HG03558 (cell line): ENCODE measurements around the gene PSKH1.
"Not testable (repeated sequence)": the region's sequence is repeated elsewhere in the genome, so short reads cannot be mapped to it uniquely, and the experiment has no call there.

Experiments used
- ATAC-seq: cut with Tn5 transposase; IDR thresholded peaks from one replicate; pipeline ENCODE4 v1.9.1; 2021; ENCODE audit warnings: moderate number of reproducible peaks; ENCODE audit not compliant: unreplicated experiment; ENCODE audit errors: extremely low read depth

Gene PSKH1

DNA sequence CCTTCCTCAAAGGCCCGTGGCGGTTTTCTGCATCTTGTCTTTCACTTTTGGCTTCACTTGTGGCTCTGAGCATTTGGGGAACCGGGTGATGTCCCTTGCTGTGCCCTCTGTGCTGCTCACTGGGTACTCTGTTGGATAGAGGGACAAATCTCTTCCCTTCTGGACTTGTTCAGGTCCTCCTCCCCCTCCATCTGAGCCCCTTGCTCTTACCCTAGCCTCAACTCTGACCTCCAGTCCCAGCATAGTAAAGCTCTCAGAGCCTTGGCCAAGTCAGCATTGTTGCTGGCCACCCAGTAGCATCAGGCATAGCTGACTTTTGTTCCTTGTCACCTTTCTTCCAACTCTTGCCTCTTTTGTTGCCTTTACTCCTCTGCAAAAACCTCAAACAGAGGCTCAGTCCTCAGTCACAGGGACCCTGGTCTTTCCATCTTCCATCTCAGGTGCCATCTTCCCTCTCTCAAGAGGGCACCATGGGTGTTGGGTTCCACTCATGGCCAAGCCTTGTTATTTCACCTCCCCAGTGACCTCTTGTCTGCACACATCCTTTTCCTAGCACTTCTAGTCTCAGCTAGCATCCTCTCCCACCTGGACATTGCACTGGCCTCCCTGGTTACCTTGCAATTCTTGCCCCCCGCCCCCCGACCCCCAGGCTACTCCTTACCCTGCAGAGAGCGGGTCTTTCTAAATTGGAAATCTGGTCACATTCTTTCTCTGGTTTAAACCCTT, 44.0 kb downstream of the PSKH1 start:
- no peak for ATAC-seq

DNA sequence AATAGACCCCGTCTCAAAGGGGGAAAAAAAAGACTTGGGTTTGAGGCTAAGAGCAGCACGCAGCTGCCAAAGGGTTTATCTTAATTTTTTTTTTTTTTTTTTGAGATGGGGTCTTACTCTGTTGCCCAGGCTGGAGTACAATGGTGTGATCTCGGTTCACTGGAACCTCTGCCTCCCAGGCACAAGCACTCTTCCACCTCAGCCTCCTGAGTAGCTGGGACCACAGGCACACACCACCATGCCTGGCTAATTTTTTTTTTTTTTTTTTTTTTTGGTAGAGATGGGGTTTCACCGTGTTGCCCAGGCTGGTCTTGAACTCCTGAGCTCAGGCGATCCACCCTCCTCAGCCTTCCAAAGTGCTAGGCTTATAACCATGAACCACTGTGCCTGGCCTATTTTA, 44.7 kb downstream of the PSKH1 start:
- ATAC-seq: not testable (repeated sequence)

DNA sequence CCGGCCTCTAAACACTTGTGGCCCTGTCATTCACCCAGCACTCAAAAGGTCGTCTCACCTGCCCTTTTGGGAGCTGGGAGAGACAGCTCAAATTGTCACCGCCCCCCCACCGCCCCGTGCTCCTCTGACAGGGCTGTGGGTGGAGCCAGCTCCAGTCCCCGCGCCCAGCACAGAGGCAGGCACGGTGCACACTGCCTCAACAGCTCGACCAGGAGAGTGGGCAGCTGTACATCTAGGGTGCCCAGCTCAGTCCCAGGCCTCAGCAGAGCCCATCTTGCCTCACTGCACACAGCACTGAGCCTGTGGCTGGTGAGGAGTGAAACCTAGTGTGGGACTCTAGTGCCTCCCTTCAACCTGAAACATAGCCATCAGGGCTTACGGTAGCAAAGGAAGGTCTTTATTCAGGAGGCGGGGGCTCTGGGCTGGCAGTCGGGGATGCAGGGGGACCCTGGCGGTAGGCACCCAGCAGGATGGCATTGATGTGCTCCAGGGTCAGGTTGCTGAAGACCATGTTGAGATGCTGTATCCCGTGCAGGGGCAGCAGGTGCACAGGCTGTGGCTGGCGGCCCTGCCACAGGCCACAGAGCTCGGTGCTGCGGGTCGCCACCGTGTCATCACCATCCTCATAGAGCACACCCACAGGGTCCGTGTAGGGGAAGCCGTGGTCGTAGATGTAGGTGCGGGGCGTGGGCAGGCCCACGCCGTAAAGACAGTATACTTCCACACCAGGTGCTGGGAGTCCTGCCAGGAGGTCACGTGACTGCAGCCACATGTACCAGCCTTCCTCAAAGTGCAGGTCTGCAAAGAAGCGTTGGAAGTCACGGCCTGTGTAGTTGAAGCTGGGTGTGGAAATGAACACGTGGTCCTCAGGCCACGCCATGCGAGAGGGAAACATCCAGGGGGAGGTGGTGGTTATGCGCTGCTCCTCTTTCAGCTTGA, 46.7 kb downstream of the PSKH1 start:
- ATAC-seq: no peak

DNA sequence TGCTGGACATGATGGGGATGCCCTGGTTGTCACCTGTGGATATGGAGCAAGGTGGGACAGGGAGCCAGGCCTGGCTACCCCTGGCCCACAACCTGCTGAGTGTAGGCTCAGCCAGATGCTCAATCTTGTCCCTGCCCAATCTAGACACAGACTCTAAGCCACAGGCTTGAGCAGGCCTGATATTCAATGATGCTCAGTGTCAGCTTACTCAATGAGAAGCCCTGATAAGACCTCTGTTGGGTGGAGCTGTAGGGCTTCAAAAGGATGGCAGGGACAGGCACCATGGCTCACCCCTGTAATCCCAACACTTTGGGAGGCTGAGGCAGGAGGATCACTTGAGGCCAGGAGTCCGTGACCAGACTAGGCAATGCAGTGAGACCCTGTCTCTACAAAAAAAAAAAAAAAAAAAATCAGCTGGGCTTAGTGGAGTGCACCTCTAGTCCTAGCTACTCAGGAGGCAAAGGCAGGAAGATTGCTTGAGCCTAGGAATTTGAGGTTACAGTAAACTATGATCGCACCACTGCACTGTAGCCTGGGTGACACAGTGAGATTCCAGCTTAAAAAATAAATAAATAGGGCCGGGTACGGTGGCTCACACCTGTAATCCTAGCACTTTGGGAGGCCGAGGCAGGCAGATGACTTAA, 47.5 kb downstream of the PSKH1 start:
- no peak for ATAC-seq

DNA sequence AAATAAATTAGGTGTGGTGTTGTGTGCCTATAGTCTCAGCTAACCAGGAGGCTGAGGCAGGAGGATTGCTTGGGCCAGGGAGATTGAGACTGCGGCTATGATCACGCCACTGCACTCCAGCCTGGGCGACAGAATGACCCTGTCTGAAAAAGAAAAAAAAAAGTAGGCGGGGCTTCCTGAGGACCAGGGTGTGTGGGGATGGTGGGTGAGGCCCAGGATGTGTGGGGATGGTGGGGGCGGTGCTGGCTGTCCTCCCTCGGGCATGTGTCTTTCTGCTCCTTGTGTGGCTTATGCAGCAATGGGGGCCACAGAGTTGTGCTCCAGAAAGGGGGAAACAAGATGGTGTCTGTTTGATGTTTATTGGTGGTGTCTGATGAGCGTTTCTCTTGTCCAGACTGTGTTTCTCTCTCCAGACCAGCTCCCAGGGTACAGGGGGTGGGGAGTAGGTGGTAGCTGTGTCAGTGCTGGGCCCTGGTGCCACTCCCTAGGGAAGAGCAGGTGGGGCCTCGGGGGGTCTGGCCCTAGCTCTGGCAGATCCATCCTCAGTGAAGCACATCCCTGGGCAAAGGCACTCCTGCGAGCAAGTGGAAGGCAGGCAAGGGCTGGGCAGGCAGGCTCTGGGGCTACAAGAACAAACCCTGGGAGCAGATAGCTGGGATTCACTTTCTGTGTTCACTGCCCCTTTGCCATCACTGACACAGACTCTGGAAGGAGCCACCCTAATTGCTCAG, 48.6 kb downstream of the PSKH1 start:
- no peak for ATAC-seq

DNA sequence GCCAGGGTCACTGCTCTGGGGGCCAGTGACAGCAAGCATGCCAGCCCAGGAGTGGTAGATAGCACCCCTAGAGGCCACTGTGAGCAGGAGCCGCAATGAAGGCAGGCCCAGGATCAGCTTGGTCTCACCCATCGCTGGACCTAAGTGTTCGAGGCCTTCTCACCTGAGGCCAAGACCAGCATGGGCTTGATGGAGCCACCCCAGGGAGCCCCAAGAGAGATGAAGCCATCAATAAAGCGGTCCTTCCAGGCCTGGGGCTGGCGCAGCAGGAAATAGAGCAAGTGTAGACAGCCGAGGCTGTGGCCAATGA, 49.1 kb downstream of the PSKH1 start:
- no peak for ATAC-seq

DNA sequence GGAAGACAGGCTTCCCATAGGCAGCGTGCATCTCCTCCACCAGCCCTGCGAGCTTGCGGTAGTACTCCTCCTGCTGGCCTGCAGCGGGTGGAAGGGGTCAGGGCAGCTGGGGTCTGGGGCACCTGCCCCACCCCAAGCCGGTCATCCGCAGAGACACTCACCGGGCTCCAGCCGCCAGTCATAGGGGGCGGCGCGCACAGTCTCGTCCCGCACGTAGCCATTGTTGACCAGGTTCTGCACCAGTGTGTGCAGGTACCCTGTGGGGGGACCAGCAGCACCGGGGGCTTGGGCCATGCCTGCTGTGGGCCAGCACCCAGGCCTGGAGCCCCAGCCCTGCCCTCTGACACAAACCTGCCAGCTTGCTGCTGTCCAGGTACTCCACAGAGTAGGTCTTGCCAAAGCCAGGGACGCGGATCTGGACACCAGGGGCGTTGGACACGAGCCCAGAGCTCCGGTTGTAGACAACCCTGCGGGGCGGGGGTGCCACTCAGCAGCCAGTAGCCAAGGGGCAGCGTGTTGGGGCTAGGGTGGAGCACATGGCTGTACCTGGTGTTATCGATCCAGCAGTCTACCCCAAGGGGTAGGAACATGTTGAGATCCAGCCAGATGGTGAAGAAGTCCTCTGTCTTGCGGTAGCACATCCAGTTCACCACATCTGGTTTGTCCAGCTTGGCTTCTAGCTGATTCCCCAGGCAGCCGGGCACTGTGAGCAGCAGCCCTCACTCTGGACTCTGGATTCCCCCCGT, 49.6 kb downstream of the PSKH1 start:
- no peak for ATAC-seq

DNA sequence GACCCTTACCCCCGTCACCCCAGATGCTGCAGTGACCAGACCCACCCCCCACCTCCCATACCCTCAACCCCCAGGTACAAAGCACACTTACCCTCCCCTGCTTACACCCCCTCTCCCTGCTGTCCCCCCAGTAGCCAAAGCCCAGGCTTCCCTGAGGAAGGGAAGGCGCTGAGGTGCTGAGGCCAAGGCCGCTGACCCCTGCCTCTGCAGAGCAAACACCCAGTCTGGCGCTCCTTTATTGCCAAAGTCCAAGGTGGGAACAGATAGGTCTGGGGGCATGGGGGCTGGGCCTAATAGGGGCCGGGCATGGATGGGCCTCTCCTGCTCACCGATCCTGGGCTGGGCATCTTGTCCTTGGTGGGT, 50.2 kb downstream of the PSKH1 start:
- ATAC-seq: no peak

DNA sequence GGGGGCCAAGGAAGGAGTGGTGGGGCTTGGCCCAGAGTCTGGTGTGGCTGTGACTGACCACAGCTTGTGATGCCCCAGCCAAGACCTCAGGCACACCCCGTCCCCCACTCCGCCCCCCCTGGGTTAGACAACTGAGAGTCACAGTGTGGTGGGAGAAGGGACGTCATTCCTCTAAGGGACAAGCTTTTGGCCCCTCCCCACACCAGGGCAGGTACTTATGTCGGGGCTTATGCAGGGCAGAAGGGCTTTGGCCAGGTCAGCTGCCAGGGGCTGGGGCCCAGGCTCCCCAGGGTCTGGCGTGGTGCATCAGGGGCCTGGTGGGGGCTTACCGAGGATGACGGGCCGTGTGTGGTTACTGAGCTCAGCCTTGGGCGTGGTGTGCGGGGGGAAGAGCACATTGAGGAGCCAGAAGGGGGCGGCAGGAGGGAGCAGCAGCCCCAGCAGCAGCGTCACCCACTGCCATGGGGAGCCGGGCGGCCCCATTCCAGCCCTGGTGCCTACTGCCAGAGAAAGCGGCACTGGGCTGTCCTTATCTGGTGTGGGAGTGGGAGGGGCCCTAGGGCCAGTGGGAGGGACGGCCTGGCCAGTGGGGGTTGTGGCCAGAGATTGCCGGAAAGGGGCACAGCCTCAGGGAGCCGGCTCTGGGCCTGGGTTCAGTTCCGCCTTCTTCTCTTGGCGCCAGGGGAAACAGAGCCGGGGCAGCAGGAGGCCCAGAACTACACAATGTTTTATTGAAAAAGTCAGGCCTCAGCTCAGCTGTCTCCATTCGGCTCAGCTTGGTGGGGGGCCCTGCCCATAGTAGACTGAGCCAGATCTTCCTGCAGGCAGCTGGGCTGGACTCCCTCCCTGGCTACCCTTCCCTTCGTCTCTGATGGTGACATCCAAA, 50.8 kb downstream of the PSKH1 start, which contains the start of gene LCAT:
LCAT (minus strand) TSS at position 502 of the 886 bp plus-strand sequence; CDS start at position 483, 19 bp downstream.
- ATAC-seq: no peak

DNA sequence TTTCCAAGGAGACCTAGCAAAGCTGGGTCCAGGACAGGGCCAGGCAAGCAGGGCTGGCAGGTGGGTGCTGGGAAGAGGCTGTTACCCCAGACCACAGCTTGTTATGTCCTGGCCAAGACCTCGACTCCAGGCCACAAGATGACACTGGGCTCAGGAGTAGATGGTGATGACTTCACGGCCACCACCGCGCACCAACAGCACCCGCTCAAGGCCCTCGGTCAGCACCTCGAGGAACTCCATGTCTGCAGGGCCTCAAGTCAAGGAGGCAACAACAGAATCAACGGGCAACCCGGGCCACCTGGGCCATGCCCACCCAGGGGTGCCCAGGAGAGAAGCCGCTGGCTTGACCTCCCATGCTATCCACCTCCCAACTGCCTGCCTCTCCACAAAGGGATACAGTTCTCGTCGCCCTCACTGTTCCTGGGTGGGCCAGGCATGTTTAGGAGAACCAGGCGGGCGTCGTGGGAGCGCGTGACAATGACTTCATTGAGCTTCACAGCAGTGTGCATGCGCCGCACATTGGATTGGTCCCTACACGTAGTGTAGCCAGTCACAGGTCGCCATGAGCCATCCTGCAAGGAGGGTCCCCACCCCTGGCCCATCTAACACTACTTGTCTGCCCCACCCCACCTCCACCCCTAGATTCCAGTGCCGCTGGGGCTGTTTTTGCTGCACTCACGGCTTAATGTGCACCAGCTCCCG, 51.8 kb downstream of the PSKH1 start:
- no peak for ATAC-seq

DNA sequence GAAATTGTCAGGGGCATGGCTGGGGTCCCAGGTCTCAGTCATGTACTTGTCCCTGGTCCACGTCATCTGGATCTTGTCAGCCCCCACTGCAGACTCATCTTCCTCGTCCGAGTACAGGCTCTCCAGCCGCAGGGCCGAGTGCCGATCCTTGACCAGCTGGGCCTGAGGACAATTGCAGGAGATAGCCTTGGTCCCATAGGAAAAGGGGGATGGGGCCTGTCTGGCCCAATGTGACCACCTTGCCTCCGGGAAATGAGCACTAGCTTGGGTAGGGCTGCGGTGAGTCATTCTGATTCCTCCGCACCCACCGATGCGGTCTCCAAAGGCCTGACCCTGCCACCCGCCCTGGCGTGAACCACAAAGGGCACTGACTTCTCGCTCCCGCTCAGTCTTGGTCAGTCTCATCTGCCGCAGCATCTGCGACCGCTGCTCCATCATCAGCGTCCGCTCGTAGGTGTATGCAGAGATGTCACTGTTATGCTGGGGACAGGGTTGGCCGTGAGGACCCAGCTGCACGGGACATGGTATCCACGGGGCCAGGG, 52.4 kb downstream of the PSKH1 start:
- no peak for ATAC-seq

DNA sequence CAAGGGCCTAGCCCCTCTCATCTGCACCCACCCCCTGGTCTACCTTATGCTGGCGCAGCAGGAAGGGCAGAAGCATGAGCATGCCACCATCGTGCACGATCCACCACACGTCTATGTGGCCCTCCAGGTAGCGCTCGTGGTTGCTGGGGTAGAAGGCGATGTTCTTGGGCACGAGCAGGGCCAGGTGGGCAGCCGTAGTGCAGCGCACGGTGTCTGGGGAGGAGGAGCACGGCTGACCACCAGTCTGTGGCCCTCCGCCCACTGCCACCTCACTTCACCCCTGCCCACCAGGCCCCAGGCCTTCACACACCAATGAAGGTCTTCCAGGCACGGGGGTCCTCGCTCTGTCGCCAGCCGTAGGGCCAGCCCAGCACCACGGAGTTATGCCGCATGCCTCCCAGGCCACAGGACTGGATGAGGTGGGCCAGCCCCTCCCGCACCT, 53.1 kb downstream of the PSKH1 start:
- no peak for ATAC-seq

DNA sequence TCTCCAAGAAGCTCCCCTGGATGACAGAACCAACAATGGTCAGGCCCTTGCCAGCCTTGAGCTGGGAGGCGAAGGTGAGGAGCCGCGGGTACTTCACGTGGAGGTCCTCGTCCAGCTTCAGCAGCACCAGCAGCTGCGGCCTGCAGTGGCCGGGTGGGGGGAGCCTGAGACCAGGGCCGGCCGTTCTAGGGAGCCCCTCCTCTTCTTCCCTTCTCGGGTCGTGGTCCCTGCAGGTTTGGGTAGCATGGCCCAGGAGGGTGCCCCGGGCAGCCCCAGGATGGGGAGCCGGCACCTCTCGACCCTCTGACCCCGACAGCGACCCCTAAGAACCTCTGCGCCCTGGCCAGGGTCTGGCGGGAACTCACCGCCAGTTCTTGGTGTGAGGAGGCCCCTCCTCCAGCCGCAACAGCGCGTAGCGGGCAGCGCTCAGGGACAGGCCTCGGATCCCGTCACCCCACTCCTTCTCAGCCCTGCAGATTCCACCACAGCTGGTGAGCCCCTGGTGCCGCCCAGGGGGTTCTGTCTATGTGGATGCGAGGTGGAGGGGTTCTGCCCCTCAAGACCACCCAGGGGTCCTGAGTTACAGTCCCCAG, 54.0 kb downstream of the PSKH1 start:
- no peak for ATAC-seq

DNA sequence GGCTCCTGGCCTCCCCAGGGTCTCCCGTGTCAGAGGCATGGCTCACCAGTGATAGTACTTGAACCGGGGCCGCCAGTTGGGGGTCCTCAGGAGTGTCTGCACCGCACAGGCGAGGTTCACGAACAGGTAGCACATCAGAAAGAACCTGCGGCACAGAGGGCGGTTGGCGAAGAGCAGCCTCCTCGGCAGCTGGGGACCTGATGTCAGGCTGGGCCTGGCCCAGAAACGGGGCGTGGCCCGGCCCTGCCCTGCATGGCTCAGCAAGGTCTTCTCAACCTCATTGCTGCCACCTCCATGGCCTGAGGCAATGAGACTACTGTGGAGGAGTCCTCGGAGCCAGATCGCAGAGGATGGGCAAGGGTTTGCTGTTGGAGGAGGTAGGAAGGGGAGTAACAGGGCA, 55.0 kb downstream of the PSKH1 start:
- ATAC-seq: no peak

DNA sequence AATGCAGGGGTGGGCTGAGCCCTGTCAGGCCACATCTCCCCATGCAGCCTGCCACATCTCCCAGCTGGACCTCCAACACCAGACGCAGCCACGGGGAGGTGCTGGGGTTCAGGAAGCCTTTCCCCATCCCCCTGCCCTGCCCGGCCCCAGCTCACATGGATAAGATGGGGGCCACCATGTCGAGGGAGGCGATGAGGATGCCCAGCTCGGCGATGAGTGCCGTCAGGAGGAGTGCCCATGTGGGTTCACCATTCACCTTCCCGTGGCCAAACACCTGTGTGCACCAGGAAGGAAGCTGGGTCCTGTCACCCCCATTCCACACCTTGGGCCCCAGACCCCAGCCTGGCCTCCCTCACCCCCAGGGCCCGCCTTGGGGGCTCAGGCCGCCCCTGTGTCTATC, 56.6 kb downstream of the PSKH1 start:
- ATAC-seq: no peak

DNA sequence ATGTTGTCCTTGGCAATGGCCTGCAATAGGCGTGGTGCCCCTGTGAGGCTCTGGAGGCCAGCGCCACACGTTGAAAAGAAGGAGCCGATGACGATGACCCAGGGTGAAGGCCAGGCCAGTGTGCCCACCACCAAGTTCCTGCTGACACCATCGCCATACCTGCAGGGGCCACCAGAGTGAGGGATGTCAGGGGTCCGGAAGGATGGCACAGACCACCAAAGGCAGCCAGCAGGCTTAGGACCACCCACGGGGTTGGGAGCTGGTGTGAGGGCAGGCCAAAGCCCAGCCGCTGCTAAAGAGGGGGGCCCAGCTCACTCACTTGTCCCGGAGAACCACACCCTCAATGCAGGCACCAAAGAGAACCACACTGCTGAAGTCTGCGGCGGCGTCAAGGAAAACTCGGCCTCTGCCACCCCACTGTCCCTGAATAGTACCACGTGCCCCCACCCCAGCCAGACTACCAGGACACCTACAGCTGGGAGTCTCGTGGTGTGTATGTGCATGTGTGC, 57.3 kb downstream of the PSKH1 start:
- ATAC-seq: no peak

DNA sequence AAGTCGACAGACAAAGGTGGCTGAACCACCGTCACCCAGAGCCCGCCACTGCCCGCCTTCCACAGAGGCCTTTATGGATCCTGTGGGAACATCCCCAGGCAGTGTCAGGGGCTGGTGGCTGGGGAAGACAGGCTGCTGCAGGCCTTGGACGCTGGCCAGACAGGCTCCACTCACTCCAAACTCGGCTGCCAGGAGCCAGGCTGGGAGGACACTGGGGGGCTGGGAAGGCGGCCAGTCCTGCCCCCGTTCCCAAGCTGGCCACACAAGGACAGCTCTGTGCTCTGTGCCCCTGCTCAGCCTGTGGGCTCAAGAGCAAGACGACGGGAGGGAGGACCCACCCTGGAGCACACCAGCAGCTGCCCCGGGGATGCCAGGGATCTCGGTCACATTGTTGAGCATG, 58.4 kb downstream of the PSKH1 start:
- ATAC-seq: no peak
